ENCODE data around the gene PEX5L.

GRCh38 chr3:180026997-180027396 is 9.7 kb downstream of the PEX5L start:
- no peak for TF ChIP-seq CTCF (IDR thresholded peaks at IDR 0.05)
- TF ChIP-seq EP300 (IDR thresholded peaks at IDR 0.05) = no peak
